Measurements from ENCODE around the gene HINT3. TPM values are rescaled to one million over a fixed set of nuclear protein-coding genes. Genes with fewer than 3 reads are reported as not detected.

The HINT3 gene
- total RNA-seq, 1 experiment from 2014 or later: 13.6 TPM

DNA sequence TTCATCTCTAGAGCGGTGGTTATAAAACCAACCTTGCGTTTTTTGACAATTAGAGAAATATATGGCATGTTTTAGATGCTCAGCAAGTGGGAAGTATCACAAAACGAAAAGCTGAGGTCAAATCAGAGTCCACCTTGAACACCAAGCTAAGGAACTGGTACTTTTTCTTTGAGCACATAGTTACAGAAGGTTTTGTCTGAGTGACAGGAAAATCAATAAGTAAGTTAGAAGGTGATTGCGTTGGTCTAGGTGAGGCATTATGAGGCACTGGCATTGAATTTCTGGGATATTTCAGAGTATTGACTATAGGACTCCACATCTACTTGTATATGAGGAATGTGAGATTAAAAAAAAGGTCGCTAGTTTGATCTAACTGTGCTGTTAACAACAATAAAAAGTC lies 597 bp upstream of the HINT3 start:
- BruUV-seq (replicated peaks): TSS peak; percentile 77
- ChIA-PET POLR2A (ENCODE audit: unreplicated experiment) (interaction anchor here (0.6 to 1.0 kb wide), 4 partner anchors 10 to 1310 kb away, joined by 3 to 9 read pairs (median 6); no protein-coding TSS in a partner anchor), CTCF (interaction anchor here (0.6 to 2.0 kb wide), 11 partner anchors 8 to 178 kb away, joined by 3 to 14 read pairs (median 5); partner anchors contain the start of gene NCOA7)
- Histone ChIP-seq H3K9me2 (ENCODE audit: insufficient read depth) (no peaks in the 10 kb centered on the region), H3K27me3 (ENCODE audit: insufficient read depth, low read depth) (no peaks in the 10 kb centered on the region), H3K4me3 (peak overlapping the region; percentile 92), H3K4me2 (peak overlapping the region; percentile 99), H4K20me1 (ENCODE audit: insufficient read depth) (no peaks in the 10 kb centered on the region), H3K4me1 (replicated peaks; ENCODE audit: insufficient read depth) (peaks cover 21% of the 10 kb centered on the region), H3K9me3 (ENCODE audit: insufficient read depth, low read depth) (no peaks in the 10 kb centered on the region), H3K79me2 (ENCODE audit: low read depth) (peaks cover 31% of the 10 kb centered on the region), H3F3A (ENCODE audit: insufficient read depth, low read depth) (peaks cover 7% of the 10 kb centered on the region; the same call in 1 of the 2 replicates), H2AFZ (peak overlapping the region; percentile 98), H3K36me3 (ENCODE audit: low read depth) (no peaks in the 10 kb centered on the region), H3K27ac (peak overlapping the region; percentile 80)
- intact Hi-C loops (cut with micrococcal nuclease; ENCODE audit: unreplicated experiment): loop anchor here (1.0 to 2.0 kb wide), 4 partner anchors 37 to 176 kb away; no protein-coding TSS in a partner anchor
- TF ChIP-seq CTCF (conservative IDR thresholded peaks at IDR 0.05) (no peak), EZH2 (IDR thresholded peaks at IDR 0.05; ENCODE audit: low read depth) (no peak)
- peak in 1 of 2 experiments; percentile 42 for DNase-seq

- Histone ChIP-seq H3K9me3 (ENCODE audit: insufficient read depth, low read depth) (no peaks in the 10 kb centered on the region), H2AFZ (peak overlapping the region; percentile 98), H3K27ac (peak overlapping the region; percentile 80), H3K4me3 (peak overlapping the region; percentile 92), H3K4me2 (peak overlapping the region; percentile 99), H3K9me2 (ENCODE audit: insufficient read depth) (no peaks in the 10 kb centered on the region), H3F3A (ENCODE audit: insufficient read depth, low read depth) (peaks cover 7% of the 10 kb centered on the region; the same call in 1 of the 2 replicates), H3K36me3 (ENCODE audit: low read depth) (0 out of 2 replicates have a peak, but pooled peaks cover under 1% of the 10 kb centered on the region), H3K4me1 (replicated peaks; ENCODE audit: insufficient read depth) (peaks cover 21% of the 10 kb centered on the region), H4K20me1 (ENCODE audit: insufficient read depth) (no peaks in the 10 kb centered on the region), H3K27me3 (ENCODE audit: insufficient read depth, low read depth) (no peaks in the 10 kb centered on the region), H3K79me2 (ENCODE audit: low read depth) (peaks cover 31% of the 10 kb centered on the region)
- DNase-seq: no peak
- intact Hi-C loops (cut with micrococcal nuclease; ENCODE audit: unreplicated experiment): loop anchor here (2.0 kb wide), 2 partner anchors 39 to 85 kb away; no protein-coding TSS in a partner anchor
- TF ChIP-seq EZH2 (IDR thresholded peaks at IDR 0.05; ENCODE audit: low read depth): no peak
- no TSS peak for BruUV-seq (replicated peaks)
- ChIA-PET CTCF (interaction anchor here (0.7 to 1.7 kb wide), 3 partner anchors 38 to 176 kb away, joined by 4 to 13 read pairs (median 12); no protein-coding TSS in a partner anchor), POLR2A (ENCODE audit: unreplicated experiment) (interaction anchor here (0.6 to 1.0 kb wide), 5 partner anchors 10 to 168 kb away, joined by 3 to 6 read pairs (median 3); no protein-coding TSS in a partner anchor)
These were observed 772 bp downstream of the HINT3 start for GRCh38 chr6:125957391-125957693.

DNA sequence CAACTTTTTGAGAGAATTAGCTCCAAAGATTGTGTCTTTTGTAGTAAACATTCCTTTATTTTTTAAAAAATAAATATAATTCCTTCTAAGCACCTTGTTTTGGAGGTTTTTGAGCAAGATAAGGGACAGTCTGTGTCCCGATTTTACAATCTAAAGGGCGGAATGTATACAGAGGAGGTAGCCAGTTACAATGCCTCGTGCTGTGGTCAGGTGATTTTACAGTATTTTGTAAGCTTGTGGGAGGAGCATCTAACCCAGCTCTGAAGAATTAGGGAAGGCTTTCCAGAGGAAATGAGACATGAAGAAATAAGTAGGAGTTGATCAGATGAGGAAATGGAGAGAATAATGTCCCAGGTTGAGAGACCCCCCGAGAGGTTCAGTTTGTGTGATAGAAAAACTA lies 1.3 kb downstream of the HINT3 start:
- H3F3A ChIP-seq (ENCODE audit: insufficient read depth, low read depth): peaks cover 7% of the 10 kb centered on the region; the same call in 1 of the 2 replicates
- no peaks in the 10 kb centered on the region for H3K9me3 ChIP-seq (ENCODE audit: insufficient read depth, low read depth)
- TSS peak; percentile 51 for BruUV-seq (replicated peaks)
- peaks cover 21% of the 10 kb centered on the region for H3K4me1 ChIP-seq (replicated peaks; ENCODE audit: insufficient read depth)
- H3K4me2 ChIP-seq: peak overlapping the region; percentile 99
- POLR2A ChIA-PET (ENCODE audit: unreplicated experiment): interaction anchor here (0.5 to 1.0 kb wide), 7 partner anchors 21 to 178 kb away, joined by 3 to 9 read pairs (median 4); partner anchors contain the start of gene NCOA7
- no peaks in the 10 kb centered on the region for H3K9me2 ChIP-seq (ENCODE audit: insufficient read depth)
- H2AFZ ChIP-seq: peak overlapping the region; percentile 98
- peaks cover 32% of the 10 kb centered on the region for H3K79me2 ChIP-seq (ENCODE audit: low read depth)
- no peaks in the 10 kb centered on the region for H4K20me1 ChIP-seq (ENCODE audit: insufficient read depth)
- intact Hi-C loops (cut with micrococcal nuclease; ENCODE audit: unreplicated experiment): loop anchor here (2.0 kb wide), 2 partner anchors 39 to 85 kb away; no protein-coding TSS in a partner anchor
- 0 out of 2 replicates have a peak, but pooled peaks cover 3% of the 10 kb centered on the region for H3K36me3 ChIP-seq (ENCODE audit: low read depth)
- no peaks in the 10 kb centered on the region for H3K27me3 ChIP-seq (ENCODE audit: insufficient read depth, low read depth)
- TF ChIP-seq CTCF (conservative IDR thresholded peaks at IDR 0.05): no peak
- TF ChIP-seq EZH2 (IDR thresholded peaks at IDR 0.05; ENCODE audit: low read depth): no peak
- peak in 1 of 2 experiments; percentile 79 for DNase-seq
- CTCF ChIA-PET: interaction anchor here (0.6 to 1.4 kb wide), 2 partner anchors 39 to 168 kb away, joined by 3 to 12 read pairs; partner anchors contain the start of gene NCOA7
- H3K4me3 ChIP-seq: peak overlapping the region; percentile 92
- peak overlapping the region; percentile 80 for H3K27ac ChIP-seq

Data from PC-9 (cell line).